GM19025 (cell line): ENCODE data around the gene SHH.
"Not testable (repeated sequence)": the region's sequence is repeated elsewhere in the genome, so short reads cannot be mapped to it uniquely, and the experiment has no call there.

ENCODE experiments used
- ATAC-seq: cut with Tn5 transposase; IDR thresholded peaks from one replicate; pipeline ENCODE4 v1.9.1; 2021; ENCODE audit warnings: mild to moderate bottlenecking, low read depth, moderate library complexity; ENCODE audit not compliant: unreplicated experiment

The SHH gene

GRCh38 chr7:155820788-155821187 is 8.5 kb upstream of the SHH start:
- no peak for ATAC-seq

DNA sequence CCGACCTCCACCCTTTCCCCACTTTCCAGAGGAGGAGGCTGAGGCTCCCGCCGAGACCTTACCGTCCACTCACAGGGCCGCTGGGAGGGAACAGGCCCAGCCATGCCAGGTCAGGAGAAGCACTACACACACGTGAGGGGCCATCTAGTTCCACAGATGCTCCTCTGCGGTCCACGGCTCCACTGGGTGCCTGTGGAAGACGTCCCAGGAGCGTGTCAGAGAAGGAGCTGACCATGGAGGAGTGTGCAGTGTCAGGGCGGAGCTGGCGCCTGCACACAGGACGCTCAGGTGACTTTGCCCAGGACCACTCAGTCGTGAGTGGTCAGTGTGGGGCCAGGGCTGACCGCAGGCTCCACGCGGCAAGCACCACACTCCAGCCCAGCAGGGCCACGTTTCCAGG is 8.0 kb upstream of the SHH start:
- no peak for ATAC-seq

DNA sequence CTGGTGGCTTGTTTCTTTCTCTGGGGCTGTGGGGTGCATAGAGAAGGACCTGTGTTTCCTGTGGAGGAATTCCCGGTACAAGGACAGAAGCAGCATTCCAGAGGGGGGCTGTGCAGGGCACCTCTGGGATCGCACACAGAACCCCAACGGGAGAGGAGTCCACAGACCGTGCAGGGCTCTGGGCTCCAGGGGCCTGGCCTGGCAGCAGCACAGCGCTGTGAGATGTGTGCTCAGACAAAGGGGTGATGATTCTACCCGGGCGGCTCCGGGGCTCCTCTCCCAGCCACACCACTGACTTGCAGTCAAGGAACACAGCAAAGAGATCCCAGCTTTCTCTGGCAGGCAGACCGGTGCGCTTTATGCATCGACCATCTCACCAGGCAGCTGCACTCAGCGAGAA is 6.9 kb upstream of the SHH start:
- no peak for ATAC-seq

GRCh38 chr7:155818820-155819168 is 6.5 kb upstream of the SHH start:
- no peak for ATAC-seq

- ATAC-seq = no peak
These were observed 6.0 kb upstream of the SHH start for GRCh38 chr7:155818154-155818819.

DNA sequence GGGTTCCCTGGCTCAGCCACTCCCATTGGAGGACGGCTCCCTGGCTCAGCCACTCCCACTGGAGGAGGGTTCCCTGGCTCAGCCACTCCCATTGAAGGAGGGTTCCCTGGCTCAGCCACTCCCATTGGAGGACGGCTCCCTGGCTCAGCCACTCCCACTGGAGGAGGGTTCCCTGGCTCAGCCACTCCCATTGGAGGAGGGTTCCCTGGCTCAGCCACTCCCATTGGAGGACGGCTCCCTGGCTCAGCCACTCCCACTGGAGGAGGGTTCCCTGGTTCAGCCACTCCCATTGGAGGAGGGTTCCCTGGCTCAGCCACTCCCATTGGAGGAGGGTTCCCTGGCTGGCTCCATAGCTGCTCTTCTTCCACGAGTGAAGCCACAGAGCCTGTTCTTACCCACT is 5.3 kb upstream of the SHH start:
- not testable (repeated sequence) for ATAC-seq

DNA sequence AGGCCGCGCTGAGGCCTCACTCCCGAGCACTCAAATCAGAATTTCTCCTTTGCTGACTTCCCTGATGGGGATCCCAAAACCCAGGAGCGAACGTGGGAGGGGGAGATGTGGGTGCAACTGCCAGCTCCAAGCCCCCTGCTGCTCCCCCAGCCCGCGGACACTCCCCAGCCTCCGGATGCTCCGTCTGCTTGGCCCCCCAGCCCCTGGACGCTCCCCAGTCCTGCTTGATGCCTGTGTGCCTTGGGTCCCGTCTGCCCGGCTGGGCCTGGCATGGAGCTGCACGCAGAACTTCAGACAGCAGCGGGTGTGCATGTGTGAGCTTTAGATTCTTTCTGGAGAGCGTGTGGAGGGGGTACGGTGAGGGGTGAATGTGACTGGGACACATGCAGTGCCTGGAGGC is 4.7 kb upstream of the SHH start:
- no peak for ATAC-seq

- no peak for ATAC-seq
These were observed 3.9 kb upstream of the SHH start for GRCh38 chr7:155816192-155816508.

- ATAC-seq = peak; percentile 85
These were observed 3.3 kb upstream of the SHH start for GRCh38 chr7:155815332-155816191.

DNA sequence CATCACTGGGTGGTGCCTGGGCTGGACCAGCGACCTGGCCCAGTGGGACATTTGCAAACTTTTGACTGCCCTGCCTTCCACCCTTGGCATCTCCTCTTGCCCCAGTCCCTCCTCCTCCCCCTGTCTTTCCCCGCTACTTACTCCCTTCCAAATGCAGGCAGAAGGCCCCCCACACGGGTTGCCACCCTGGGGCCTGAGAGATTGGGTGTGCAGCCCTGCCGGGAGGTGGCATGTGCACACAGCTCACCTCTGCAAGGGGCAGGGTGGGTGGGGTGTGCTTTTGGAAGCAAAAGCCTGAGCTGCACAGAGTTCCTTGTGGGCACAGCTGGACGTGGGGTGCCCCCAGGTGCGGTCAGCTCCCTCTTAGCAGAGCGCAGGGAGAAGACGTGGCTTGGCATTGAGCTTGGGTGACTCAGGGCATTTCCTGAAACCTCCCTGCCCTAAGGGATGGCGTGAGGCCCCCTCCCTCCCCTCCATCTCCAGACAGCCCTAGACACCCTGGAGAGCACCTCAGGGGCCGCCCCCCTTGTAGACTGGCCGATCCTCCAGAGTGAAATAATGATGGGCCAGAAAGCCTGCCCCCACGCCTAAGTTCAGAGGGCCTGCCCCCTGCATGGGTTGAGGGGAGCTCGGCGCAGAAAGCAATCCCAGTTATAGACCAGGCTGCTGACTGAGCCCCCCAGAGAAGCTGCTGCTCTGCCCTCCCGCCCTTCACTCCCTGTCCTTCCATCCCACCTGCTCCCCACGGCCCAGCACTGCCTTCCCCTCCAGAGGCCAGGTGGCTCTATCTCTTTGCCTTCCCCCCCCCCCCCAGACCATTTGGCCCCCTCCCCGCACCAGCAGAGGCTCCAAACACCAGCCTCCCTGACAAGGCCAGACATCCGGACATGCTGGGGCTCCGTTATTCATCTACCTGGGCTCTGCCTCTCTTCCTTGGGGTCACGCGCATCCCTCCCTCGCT is 2.3 kb upstream of the SHH start:
- ATAC-seq = no peak

- no peak for ATAC-seq
These were observed 1.5 kb upstream of the SHH start for GRCh38 chr7:155813546-155814315.

DNA sequence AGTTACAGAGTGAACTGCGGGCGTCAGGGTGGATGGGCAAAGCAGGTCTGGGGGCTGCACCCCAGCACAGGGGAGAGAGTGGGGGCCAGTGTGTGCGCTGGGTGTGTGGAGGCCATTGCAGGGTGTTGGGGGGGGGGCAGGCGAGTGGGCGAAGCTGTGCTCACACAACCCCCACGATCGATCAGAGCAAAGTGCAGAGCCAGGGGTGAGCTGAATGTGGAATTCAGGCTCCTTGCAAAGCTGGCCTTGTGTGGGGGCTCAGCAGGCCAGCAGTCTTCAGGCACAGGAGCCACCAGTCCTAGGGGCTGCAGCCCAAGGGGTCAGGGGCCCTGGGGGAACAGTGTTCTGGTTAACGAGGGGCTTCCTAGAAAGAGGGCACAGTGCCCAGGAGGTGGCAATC is 862 bp upstream of the SHH start:
- no peak for ATAC-seq

DNA sequence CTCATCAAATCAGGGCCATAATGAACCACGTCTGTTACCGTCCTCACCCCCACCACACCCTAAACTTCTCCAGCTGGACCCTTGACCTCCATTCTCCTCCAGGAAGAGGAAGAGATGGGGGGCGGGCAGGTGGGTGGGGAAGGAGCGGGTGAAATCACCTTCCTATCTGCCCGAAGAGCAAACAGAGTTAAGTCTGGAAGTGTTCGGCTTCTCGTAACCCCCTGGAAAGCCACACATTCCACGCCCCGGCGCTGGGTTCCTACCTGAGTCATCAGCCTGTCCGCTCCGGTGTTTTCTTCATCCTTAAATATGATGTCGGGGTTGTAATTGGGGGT is 736 bp downstream of the SHH start:
- no peak for ATAC-seq

DNA sequence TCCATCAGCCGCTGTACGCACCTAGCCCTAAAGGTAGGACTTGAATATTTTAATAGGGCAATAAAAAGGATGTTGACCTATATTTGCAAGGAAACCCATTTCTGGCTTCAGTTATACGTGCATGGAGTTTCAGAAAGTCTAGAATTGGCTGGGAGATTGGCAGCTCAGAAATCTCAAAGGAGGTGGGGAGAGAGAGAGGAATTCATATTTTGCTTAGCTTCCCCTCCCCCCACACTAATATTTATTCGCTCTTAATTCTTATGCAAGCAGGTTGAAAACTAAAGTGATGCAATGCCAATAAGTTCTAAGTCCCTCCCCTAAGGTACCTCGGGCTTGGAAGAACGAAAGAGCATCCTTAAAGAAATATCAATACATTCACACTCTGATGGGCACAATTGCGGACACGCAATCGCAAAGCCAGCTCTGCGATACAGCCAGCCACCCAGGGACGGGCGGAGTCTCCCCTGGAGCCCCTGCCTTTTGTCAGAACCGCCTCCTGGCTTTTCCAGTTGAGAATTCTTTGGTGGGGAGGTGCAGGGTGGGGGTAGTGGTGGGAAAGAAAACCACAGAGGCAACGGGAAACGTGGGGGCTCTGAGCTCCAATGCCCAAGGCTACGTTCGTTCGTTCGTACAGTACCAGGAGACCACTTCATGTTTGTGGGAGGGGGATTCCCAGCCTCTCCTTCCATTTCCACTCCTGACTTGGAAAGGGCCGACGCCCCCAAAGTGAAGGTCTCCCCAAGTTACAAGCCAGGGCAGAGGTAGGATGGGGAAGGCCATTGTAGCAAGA is 1.3 kb downstream of the SHH start:
- ATAC-seq = no peak

DNA sequence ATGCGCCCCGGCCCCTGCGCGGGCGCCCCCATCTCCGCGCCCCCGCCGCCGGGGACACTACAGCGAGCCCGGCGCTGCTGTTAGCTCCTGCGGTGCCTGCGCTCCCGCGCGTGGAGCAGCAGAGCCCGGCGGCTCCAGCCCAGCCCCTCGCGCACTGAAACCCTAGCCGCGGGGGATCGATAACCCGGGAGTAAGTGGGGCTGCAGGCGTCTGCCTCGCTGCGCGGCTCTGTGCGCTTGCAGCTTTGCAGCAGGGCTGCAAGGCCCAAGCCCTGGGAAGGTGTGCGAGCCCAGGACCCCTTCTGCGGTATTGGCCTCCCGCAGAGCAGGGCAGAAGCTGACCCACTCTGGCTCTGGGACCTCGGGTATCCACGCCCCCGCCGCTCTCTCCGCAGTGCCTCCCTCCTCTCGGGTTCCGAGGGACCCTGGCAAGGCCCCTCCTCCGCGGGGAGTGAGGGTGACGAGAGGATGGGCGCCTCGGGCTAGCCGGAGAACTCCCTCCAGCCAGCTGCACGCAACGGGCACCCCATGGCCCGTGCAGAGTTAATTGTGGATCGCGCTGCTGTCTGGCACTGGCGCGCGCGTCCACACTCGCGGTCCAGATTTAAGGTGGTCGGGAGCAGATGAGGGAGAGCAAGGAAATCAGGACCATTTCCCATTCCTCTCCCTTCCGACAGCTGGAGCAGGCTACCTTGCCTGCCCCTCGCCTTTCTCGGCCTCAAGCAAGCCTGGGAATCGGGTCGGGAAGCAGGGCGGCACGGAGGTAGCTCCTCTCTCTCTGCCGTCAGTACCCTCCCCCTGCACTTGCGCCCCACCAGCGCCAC is 2.1 kb downstream of the SHH start:
- no peak for ATAC-seq

GRCh38 chr7:155809332-155809946 is 2.8 kb downstream of the SHH start:
- no peak for ATAC-seq

DNA sequence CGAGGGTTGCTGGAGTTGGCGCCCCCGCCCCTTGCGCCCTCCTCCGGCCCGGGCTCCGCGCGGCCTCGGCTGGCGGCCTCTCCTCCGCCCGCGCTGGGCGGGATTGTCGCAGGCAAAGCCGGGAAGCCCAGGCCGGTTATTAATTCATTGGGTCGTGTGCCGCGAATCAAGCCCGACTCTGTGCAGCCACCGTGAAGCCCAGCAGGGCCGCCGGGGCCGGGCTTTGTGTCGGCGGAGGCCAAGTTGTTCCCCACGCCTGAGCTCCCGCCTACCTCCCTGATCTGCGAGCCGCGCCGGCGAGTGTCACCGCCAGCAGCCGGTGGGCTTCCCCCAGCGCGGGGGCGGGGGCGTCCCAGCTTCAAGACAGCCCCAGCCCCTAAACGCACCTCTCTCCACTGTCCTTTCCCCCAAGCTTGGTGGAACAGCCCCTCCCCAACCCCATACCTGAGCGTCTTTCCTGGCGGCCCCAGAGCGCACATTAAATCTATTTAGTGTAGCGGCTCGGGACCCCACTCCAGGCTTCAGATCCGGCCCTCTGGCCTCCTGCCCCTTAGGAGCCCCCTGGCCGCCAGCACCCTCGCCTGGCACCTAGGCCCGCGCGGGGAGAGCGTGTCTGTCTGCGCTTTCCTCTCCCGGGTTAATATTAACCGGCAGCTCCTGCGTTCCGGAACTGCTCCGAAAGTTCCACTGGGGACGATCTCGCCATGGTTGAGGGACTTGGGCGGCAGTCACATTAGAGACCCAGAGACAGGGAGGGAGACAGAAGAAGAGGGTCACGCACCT is 3.5 kb downstream of the SHH start:
- ATAC-seq = no peak
